B cell (primary cell): ENCODE measurements around the gene SSR1. TPM values are rescaled to one million over a fixed set of nuclear protein-coding genes. Genes with fewer than 3 reads are reported as not detected.

Experiments
- ATAC-seq: fragments of 200-7000 bp; cut with Tn5 transposase; one replicate; pipeline ENCODE4 v1.10.0; 2021; ENCODE audit warnings: low read depth, mild to moderate bottlenecking, moderate number of reproducible peaks, moderate library complexity
- CTCF ChIA-PET: fragments of 350-600 bp; sonication (Branson Sonifier 250); formaldehyde crosslinking; loops from one replicate; lab custom pipeline; 2021; ENCODE audit warnings: antibody characterized with exemption, inconsistent platforms; lab: Charles Lee
- POLR2A ChIA-PET: fragments of 350-600 bp; sonication (Branson Sonifier 250); formaldehyde crosslinking; loops from one replicate; lab custom pipeline; 2021; ENCODE audit warnings: antibody characterized with exemption; lab: Charles Lee
- DNase-seq: peaks from one replicate; pipeline ENCODE4 v3.0.0; 2013
- H2AFZ ChIP-seq: 2 replicates; pipeline ENCODE4 v1.6.1; 2012; ENCODE audit warnings: mild to moderate bottlenecking, low read depth, low read length; ENCODE audit not compliant: insufficient read depth, poor library complexity, severe bottlenecking
- H3K27ac ChIP-seq, 2 donors: 1 replicate in 1 of 2; 2 replicates in 1 of 2; pipeline ENCODE4 v1.5.1; 2012 to 2013; ENCODE audit warnings: low read length in 2 of 2, mild to moderate bottlenecking in 2 of 2, moderate library complexity in 1 of 2
- H3K27me3 ChIP-seq, 4 experiments: fragments of 200-600 bp in 1 of 4; sonication (generic) in 1 of 4; replicated peaks in 1 of 4; 1 replicate in 2 of 4; 2 replicates in 2 of 4; pipeline versions ENCODE4 v1.6.1 to v1.7.0; 2013 to 2016; ENCODE audit warnings: low read length in 3 of 4, mild to moderate bottlenecking in 2 of 4, mixed read lengths in 1 of 4, moderate library complexity in 1 of 4; ENCODE audit not compliant: insufficient read depth in 4 of 4, control insufficient read depth in 3 of 4; ENCODE audit errors: control extremely low read depth in 1 of 4
- H3K36me3 ChIP-seq, 2 experiments: replicated peaks in 1 of 2; 1 replicate in 1 of 2; 2 replicates in 1 of 2; pipeline versions ENCODE4 v1.6.1 to v1.7.1; 2013; ENCODE audit warnings: low read length in 1 of 2; ENCODE audit not compliant: insufficient read depth in 2 of 2, control insufficient read depth in 1 of 2; ENCODE audit errors: control extremely low read depth in 1 of 2, extremely low read depth in 1 of 2
- H3K4me1 ChIP-seq, 2 donors: fragments of 200-600 bp in 1 of 2; sonication (generic) in 1 of 2; 1 replicate in 1 of 2; 2 replicates in 1 of 2; pipeline versions ENCODE4 v1.5.1 to v1.6.1; 2013 to 2017; ENCODE audit warnings: low read length in 2 of 2; ENCODE audit not compliant: control insufficient read depth in 2 of 2, insufficient read depth in 2 of 2
- H3K4me2 ChIP-seq: replicated peaks from 2 replicates; pipeline ENCODE3; 2012; ENCODE audit warnings: mild to moderate bottlenecking, low read depth, low read length; ENCODE audit not compliant: poor library complexity, severe bottlenecking
- H3K4me3 ChIP-seq, 5 experiments: fragments of 200-600 bp in 1 of 5; sonication (generic) in 1 of 5; 1 replicate in 3 of 5; 2 replicates in 2 of 5; pipeline versions ENCODE4 v1.5.1 to v1.7.0; 2011 to 2016; ENCODE audit warnings: low read length in 4 of 5, mild to moderate bottlenecking in 4 of 5, low read depth in 2 of 5, control low read depth in 1 of 5, moderate library complexity in 1 of 5; ENCODE audit not compliant: insufficient read depth in 1 of 5; ENCODE audit errors: control extremely low read depth in 1 of 5, extremely low read depth in 1 of 5
- H3K79me2 ChIP-seq: fragments of 200-600 bp; sonication (generic); one replicate; pipeline ENCODE4 v1.6.0; 2016; ENCODE audit warnings: low read length; ENCODE audit not compliant: control insufficient read depth, insufficient read depth
- H3K9ac ChIP-seq: fragments of 200-600 bp; sonication (generic); 2 replicates; pipeline ENCODE4 v1.6.1; 2017; ENCODE audit warnings: mild to moderate bottlenecking, low read length, moderate library complexity
- H3K9me3 ChIP-seq, 3 donors: one replicate each; pipeline versions ENCODE4 v1.6.1 to v1.7.1; 2013; ENCODE audit warnings: low read length in 2 of 3; ENCODE audit not compliant: control insufficient read depth in 2 of 3, insufficient read depth in 1 of 3; ENCODE audit errors: control extremely low read depth in 1 of 3
- H4K20me1 ChIP-seq: 2 replicates; pipeline ENCODE4 v1.6.0; 2012; ENCODE audit warnings: mild to moderate bottlenecking, low read length; ENCODE audit not compliant: insufficient read depth, control insufficient read depth, poor library complexity, severe bottlenecking
- H3K27ac Mint-ChIP-seq: one replicate; pipeline ENCODE4 v1.8.0; 2021; ENCODE audit warnings: mixed read lengths
- H3K27me3 Mint-ChIP-seq: one replicate; pipeline ENCODE4 v1.8.0; 2021; ENCODE audit warnings: mixed read lengths
- H3K4me1 Mint-ChIP-seq: one replicate; pipeline ENCODE4 v1.8.0; 2021; ENCODE audit warnings: mixed read lengths
- H3K4me3 Mint-ChIP-seq: one replicate; pipeline ENCODE4 v1.8.0; 2021; ENCODE audit warnings: mixed read lengths
- H3K9me3 Mint-ChIP-seq: one replicate; pipeline ENCODE4 v1.8.0; 2022; ENCODE audit warnings: mixed read lengths; ENCODE audit not compliant: insufficient read depth
- CTCF ChIP-seq: fragments of 200-600 bp; IDR thresholded peaks from one replicate; pipeline ENCODE4 v1.8.0; 2022; ENCODE audit warnings: antibody characterized with exemption, mild to moderate bottlenecking
- EZH2 ChIP-seq: IDR thresholded peaks from 2 replicates; pipeline ENCODE4 v1.6.1; 2012; ENCODE audit warnings: borderline replicate concordance, low read depth, mild to moderate bottlenecking, moderate library complexity, low read length; ENCODE audit not compliant: insufficient read depth, poor library complexity, severe bottlenecking
- WGBS: methylation state at CpG from one replicate; pipeline ENCODE4 v1.1.5; 2013; ENCODE audit warnings: missing lambda C conversion rate; ENCODE audit not compliant: insufficient coverage; 5-methylcytosine and 5-hydroxymethylcytosine counted together
- intact Hi-C: fragments of 100-400 bp; cut with micrococcal nuclease; formaldehyde crosslinking; loops from one replicate; pipeline ENCODE4 v1.10.0; 2022
- polyA plus RNA-seq: library from polyadenylated mRNA; depleted of rRNA; stranded (reverse); fragments of >200 nt; gene quantifications from 2 replicates; pipeline ENCODE4 v1.2.3, GENCODE V29; 2012
- total RNA-seq, 2 donors: library from RNA; stranded (reverse); fragments of 120-200 nt in 1 of 2; gene quantifications; 1 replicate in 1 of 2; 2 replicates in 1 of 2; pipeline versions ENCODE4 v1.2.3 to v1.2.4, GENCODE V29; 2013 to 2022

Gene SSR1
- total and polyA plus RNA-seq, 2 donors (not counting 1 experiment from before 2014, with no cell fraction given) = 15.9 to 81.6 TPM

GRCh38 chr6:7243179-7243981 lies 69.6 kb downstream of the SSR1 start:
- peaks cover 3 to 58% of the 10 kb centered on the region in 2 experiments for H3K36me3 ChIP-seq
- no peak overlapping the region for H3K4me3 Mint-ChIP-seq
- H3K4me3 ChIP-seq = no peak overlapping the region
- H3K9me3 Mint-ChIP-seq = no peaks in the 10 kb centered on the region
- H3K9ac ChIP-seq = no peak overlapping the region
- ChIA-PET CTCF (interaction anchor here (0.7 to 5.4 kb wide), 47 partner anchors 8 to 687 kb away, joined by 3 to 77 read pairs (median 4); no protein-coding TSS in a partner anchor), POLR2A (no interaction called here)
- no peak overlapping the region for H3K4me2 ChIP-seq
- H3K4me1 ChIP-seq = peaks cover 6 to 18% of the 10 kb centered on the region in 2 donors
- H3K79me2 ChIP-seq = peaks cover 4% of the 10 kb centered on the region
- no peaks in the 10 kb centered on the region for H3K27me3 Mint-ChIP-seq
- DNase-seq = peak; percentile 77
- no peak overlapping the region for H2AFZ ChIP-seq
- WGBS = no CpG with 5 or more reads among the region's 7 CpGs
- no peak for TF ChIP-seq EZH2
- peak; percentile 94 for TF ChIP-seq CTCF
- peak; percentile 62 for ATAC-seq
- H3K27me3 ChIP-seq = no peaks in the 10 kb centered on the region
- H3K9me3 ChIP-seq = no peaks in the 10 kb centered on the region
- H3K4me1 Mint-ChIP-seq = peaks cover 23% of the 10 kb centered on the region
- H4K20me1 ChIP-seq = peaks cover 28% of the 10 kb centered on the region
- H3K27ac ChIP-seq = peak overlapping the region; percentile 17 to 46
- H3K27ac Mint-ChIP-seq = peak overlapping the region; percentile 42
- intact Hi-C loops = loop anchor here (1.0 to 10.0 kb wide), 5 partner anchors 339 to 687 kb away; no protein-coding TSS in a partner anchor

GRCh38 chr6:7242835-7243178 lies 70.2 kb downstream of the SSR1 start:
- intact Hi-C loops = loop anchor here (1.0 to 10.0 kb wide), 5 partner anchors 338 to 686 kb away; no protein-coding TSS in a partner anchor

More at GRCh38 chr6:7242835-7243178, 70.2 kb downstream of the SSR1 start:
- H3K9ac ChIP-seq = no peak overlapping the region
- H3K27ac Mint-ChIP-seq = peak overlapping the region; percentile 42
- no peaks in the 10 kb centered on the region for H3K27me3 ChIP-seq
- H3K9me3 Mint-ChIP-seq = no peaks in the 10 kb centered on the region
- TF ChIP-seq CTCF = no peak
- no peak for TF ChIP-seq EZH2
- peaks cover 23% of the 10 kb centered on the region for H3K4me1 Mint-ChIP-seq
- DNase-seq (no peak), ATAC-seq (no peak)
- no peak overlapping the region for H3K4me3 ChIP-seq
- H3K9me3 ChIP-seq = no peaks in the 10 kb centered on the region
- peaks cover 30% of the 10 kb centered on the region for H4K20me1 ChIP-seq
- ChIA-PET POLR2A (no interaction called here), CTCF (interaction anchor here (0.7 to 5.4 kb wide), 33 partner anchors 8 to 686 kb away, joined by 3 to 77 read pairs (median 4); no protein-coding TSS in a partner anchor)
- H3K27ac ChIP-seq = peak overlapping the region; percentile 17 to 46
- H3K27me3 Mint-ChIP-seq = no peaks in the 10 kb centered on the region
- peaks cover 6 to 18% of the 10 kb centered on the region in 2 donors for H3K4me1 ChIP-seq
- peaks cover 3 to 53% of the 10 kb centered on the region in 2 experiments for H3K36me3 ChIP-seq
- H3K79me2 ChIP-seq = peaks cover 4% of the 10 kb centered on the region
- no peak overlapping the region for H3K4me2 ChIP-seq
- no peak overlapping the region for H2AFZ ChIP-seq
- H3K4me3 Mint-ChIP-seq = no peak overlapping the region
- no CpG with 5 or more reads among the region's 4 CpGs for WGBS
